Panc1 (cell line): ENCODE results near the gene PLPP7. TPM values are rescaled to one million over a fixed set of nuclear protein-coding genes. Genes with fewer than 3 reads are reported as not detected.

Experiments
- ATAC-seq: fragments of 200-7000 bp; cut with Tn5 transposase; 2 replicates; pipeline ENCODE4 v1.9.1; 2020; ENCODE audit warnings: mild to moderate bottlenecking, moderate library complexity
- BruUV-seq: library from RNA; stranded (reverse); fragments of 400-500 nt; replicated peaks from 2 replicates; lab custom pipeline; 2021; lab: Mats Ljungman, UMichigan
- CTCF ChIA-PET: fragments of 300-600 bp; sonication (Branson Sonifier 250); formaldehyde crosslinking; loops from one replicate; lab custom pipeline; 2022; ENCODE audit warnings: antibody characterized with exemption; lab: Charles Lee
- POLR2A ChIA-PET: fragments of 300-600 bp; sonication (Branson Sonifier 250); formaldehyde crosslinking; loops from one replicate; lab custom pipeline; 2022; ENCODE audit warnings: antibody characterized with exemption; lab: Charles Lee
- DNase-seq: peaks from one replicate; pipeline ENCODE4 v3.0.0-alpha.2; 2010; ENCODE audit warnings: low read depth, low spot score
- H3K27ac ChIP-seq: 2 replicates; pipeline ENCODE4 v1.5.1; 2011; ENCODE audit warnings: mild to moderate bottlenecking, low read length, inconsistent platforms
- H3K27me3 ChIP-seq: fragments of 200-500 bp; sonication (Bioruptor generic); 2 replicates; pipeline ENCODE4 v1.6.0; 2014; ENCODE audit warnings: low read length, inconsistent platforms; ENCODE audit not compliant: control insufficient read depth, insufficient read depth
- H3K36me3 ChIP-seq: fragments of 200-500 bp; sonication (Bioruptor generic); 2 replicates; pipeline ENCODE4 v1.5.1; 2014; ENCODE audit warnings: inconsistent platforms, mild to moderate bottlenecking, low read length, moderate library complexity; ENCODE audit not compliant: control insufficient read depth, insufficient read depth
- H3K4me1 ChIP-seq: 2 replicates; pipeline ENCODE4 v1.5.1; 2011; ENCODE audit warnings: inconsistent platforms, mild to moderate bottlenecking, low read length, moderate library complexity; ENCODE audit not compliant: control insufficient read depth, insufficient read depth
- H3K4me3 ChIP-seq, 2 experiments: 2 replicates each; pipeline ENCODE4 v1.5.1; 2011 to 2012; ENCODE audit warnings: low read depth in 2 of 2, low read length in 2 of 2, mild to moderate bottlenecking in 2 of 2, inconsistent platforms in 1 of 2, moderate library complexity in 1 of 2
- H3K9me3 ChIP-seq: fragments of 200-500 bp; sonication (Bioruptor generic); 2 replicates; pipeline ENCODE4 v1.5.1; 2014; ENCODE audit warnings: low read depth, mild to moderate bottlenecking, inconsistent platforms, low read length, moderate library complexity; ENCODE audit not compliant: control insufficient read depth, insufficient read depth
- POLR2AphosphoS5 ChIP-seq: IDR thresholded peaks from 2 replicates; pipeline ENCODE4 v1.6.1; 2012; ENCODE audit warnings: mild to moderate bottlenecking, low read depth, low read length, moderate library complexity
- SIN3A ChIP-seq: IDR thresholded peaks from 2 replicates; pipeline ENCODE4 v1.6.1; 2012; ENCODE audit warnings: low read depth, mild to moderate bottlenecking, low read length, moderate library complexity, borderline replicate concordance; ENCODE audit not compliant: insufficient read depth
- TCF7L2 ChIP-seq: IDR thresholded peaks from 2 replicates; pipeline ENCODE4 v1.6.1; 2011; ENCODE audit warnings: mild to moderate bottlenecking, low read depth, low read length, inconsistent platforms
- in situ Hi-C: cut with HindIII; loops from 2 replicates; pipeline ENCODE4 v1.10.0; 2016; ENCODE audit warnings: low sequenced_read_pairs, low pct_unique_long_range_greater_than_20kb
- intact Hi-C: fragments of 100-400 bp; cut with micrococcal nuclease; formaldehyde crosslinking; loops from one replicate; pipeline ENCODE4 v1.10.0; 2022; ENCODE audit not compliant: unreplicated experiment
- total RNA-seq: library from RNA; stranded (reverse); gene quantifications from one replicate; pipeline ENCODE4 v1.2.1, GENCODE V29; 2021; ENCODE audit not compliant: unreplicated experiment
- TF ChIP-seq, protein P1 (sequence below), 2 experiments: IDR thresholded peaks; 2 replicates each; pipeline ENCODE4 v1.6.1; 2011 to 2012; ENCODE audit warnings: low read depth in 2 of 2, control low read depth in 1 of 2, low read length in 1 of 2, mild to moderate bottlenecking in 1 of 2, moderate library complexity in 1 of 2; ENCODE audit not compliant: insufficient read depth in 1 of 2
- TF ChIP-seq, protein P2 (sequence below): fragments of 450-650 bp; IDR thresholded peaks from 2 replicates; pipeline ENCODE4 v1.5.1; 2017; ENCODE audit warnings: mild to moderate bottlenecking

Gene PLPP7
- total RNA-seq, 1 experiment from 2014 or later = 3.3 TPM

DNA sequence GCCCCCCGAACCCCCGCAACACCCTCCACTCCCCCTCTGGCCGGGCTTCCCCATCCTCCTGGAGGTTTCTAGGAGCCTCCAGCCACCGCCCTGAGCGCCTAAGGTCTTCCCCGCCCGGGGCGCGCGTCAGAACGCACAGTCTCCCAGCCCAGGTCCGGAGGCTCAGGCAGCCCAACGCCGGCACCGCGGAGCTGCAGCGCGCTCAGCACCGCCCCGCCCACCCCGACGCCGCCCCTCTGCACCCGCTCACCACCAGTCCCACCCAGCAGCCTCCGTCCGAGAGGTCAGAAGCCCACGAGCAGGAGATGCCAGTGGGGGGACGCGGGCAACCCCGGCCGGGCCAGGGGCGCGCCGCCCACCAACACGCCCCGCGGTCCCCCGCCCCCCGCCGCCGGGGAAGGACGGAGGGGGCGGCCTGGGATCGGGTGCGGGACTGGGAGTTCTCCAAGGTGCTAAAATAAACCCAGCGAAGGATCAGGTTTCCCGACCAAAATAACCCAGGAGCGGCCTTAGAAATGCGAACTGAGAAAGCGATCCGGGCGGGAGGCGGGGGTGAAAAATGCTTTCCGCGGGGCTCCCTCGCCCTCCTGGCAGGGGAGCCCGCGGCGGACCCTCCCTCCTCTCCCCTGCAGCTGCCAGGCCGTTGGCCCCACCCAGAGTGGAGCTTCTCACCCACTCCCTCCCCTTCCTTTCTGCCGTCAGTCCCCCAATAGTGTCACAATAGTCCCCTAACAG is 6.7 kb upstream of the PLPP7 start:
- TF ChIP-seq, protein P1, sequence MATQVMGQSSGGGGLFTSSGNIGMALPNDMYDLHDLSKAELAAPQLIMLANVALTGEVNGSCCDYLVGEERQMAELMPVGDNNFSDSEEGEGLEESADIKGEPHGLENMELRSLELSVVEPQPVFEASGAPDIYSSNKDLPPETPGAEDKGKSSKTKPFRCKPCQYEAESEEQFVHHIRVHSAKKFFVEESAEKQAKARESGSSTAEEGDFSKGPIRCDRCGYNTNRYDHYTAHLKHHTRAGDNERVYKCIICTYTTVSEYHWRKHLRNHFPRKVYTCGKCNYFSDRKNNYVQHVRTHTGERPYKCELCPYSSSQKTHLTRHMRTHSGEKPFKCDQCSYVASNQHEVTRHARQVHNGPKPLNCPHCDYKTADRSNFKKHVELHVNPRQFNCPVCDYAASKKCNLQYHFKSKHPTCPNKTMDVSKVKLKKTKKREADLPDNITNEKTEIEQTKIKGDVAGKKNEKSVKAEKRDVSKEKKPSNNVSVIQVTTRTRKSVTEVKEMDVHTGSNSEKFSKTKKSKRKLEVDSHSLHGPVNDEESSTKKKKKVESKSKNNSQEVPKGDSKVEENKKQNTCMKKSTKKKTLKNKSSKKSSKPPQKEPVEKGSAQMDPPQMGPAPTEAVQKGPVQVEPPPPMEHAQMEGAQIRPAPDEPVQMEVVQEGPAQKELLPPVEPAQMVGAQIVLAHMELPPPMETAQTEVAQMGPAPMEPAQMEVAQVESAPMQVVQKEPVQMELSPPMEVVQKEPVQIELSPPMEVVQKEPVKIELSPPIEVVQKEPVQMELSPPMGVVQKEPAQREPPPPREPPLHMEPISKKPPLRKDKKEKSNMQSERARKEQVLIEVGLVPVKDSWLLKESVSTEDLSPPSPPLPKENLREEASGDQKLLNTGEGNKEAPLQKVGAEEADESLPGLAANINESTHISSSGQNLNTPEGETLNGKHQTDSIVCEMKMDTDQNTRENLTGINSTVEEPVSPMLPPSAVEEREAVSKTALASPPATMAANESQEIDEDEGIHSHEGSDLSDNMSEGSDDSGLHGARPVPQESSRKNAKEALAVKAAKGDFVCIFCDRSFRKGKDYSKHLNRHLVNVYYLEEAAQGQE (IDR thresholded peaks at IDR 0.05; ENCODE audit: insufficient read depth in 1 of 2, low read depth in 2 of 2, low read length in 1 of 2) = peak; percentile 64 to 71; a peak in 3 of 4 replicates
- TF ChIP-seq POLR2AphosphoS5 = no peak
- Histone ChIP-seq H3K9me3 (no peaks in the 10 kb centered on the region), H3K36me3 (no peaks in the 10 kb centered on the region), H3K27ac (no peak overlapping the region), H3K27me3 (peaks cover 2% of the 10 kb centered on the region; the same call in 1 of the 2 replicates), H3K4me3 (peak overlapping the region; percentile 18; a peak in 2 of 4 replicates), H3K4me1 (no peaks in the 10 kb centered on the region)
- CTCF ChIA-PET = no interaction called here
- POLR2A ChIA-PET = no interaction called here
- in situ Hi-C loops = no loop called here
- BruUV-seq = no TSS peak
- ATAC-seq (peak; percentile 68), DNase-seq (no peak)
- intact Hi-C loops = no loop called here

DNA sequence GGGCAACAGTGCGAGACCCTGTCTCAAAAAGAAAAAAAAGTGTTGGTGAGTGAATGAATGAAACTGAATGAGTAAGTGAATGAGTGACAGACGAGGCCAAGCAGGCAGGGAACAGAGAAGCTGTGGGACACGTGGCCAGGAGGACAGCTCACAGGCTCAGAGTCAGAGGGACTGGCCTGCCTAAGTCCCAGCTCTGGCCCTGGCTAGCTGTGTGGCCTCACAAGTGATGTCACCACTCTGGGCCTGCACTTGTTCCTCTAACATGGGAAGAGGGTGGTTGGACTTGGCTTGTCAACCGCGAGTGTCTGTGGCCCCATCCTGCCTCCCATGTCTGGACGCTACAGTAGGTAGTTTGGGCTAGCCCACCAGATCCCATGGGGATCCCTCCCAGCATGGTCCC is 4.7 kb upstream of the PLPP7 start:
- BruUV-seq = no TSS peak
- Histone ChIP-seq H3K27me3 (peaks cover 2% of the 10 kb centered on the region; the same call in 1 of the 2 replicates), H3K27ac (no peak overlapping the region), H3K9me3 (no peaks in the 10 kb centered on the region), H3K4me1 (no peaks in the 10 kb centered on the region), H3K36me3 (no peaks in the 10 kb centered on the region), H3K4me3 (no peak overlapping the region)
- POLR2A ChIA-PET = no interaction called here
- in situ Hi-C loops = no loop called here
- ATAC-seq = no peak
- no peak for DNase-seq
- TF ChIP-seq, protein P2, sequence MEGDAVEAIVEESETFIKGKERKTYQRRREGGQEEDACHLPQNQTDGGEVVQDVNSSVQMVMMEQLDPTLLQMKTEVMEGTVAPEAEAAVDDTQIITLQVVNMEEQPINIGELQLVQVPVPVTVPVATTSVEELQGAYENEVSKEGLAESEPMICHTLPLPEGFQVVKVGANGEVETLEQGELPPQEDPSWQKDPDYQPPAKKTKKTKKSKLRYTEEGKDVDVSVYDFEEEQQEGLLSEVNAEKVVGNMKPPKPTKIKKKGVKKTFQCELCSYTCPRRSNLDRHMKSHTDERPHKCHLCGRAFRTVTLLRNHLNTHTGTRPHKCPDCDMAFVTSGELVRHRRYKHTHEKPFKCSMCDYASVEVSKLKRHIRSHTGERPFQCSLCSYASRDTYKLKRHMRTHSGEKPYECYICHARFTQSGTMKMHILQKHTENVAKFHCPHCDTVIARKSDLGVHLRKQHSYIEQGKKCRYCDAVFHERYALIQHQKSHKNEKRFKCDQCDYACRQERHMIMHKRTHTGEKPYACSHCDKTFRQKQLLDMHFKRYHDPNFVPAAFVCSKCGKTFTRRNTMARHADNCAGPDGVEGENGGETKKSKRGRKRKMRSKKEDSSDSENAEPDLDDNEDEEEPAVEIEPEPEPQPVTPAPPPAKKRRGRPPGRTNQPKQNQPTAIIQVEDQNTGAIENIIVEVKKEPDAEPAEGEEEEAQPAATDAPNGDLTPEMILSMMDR = no peak
- TF ChIP-seq TCF7L2 = no peak
- intact Hi-C loops = no loop called here
- CTCF ChIA-PET = no interaction called here

DNA sequence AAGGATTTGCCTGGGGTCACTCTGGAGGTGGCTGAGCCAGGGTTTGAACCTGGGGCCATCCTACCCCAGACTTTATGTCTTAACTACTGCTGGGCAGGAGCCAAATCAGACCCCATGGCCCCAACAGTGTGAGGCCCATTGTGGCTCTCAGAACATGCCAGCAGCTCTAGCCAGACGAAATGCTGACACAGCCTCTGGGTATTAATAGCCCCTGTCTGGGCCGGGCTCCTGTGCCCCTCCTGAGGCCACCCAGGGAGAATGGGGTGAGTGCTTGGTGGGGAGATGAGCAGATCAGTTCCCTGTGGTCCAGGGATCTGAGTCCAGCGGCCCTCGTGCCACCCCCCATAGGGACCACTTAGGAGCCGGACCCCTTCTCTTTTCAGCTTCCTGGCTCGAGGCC is 2.2 kb upstream of the PLPP7 start:
- no TSS peak for BruUV-seq
- ATAC-seq (no peak), DNase-seq (no peak)
- H3K9me3 ChIP-seq = no peaks in the 10 kb centered on the region
- H3K4me3 ChIP-seq = no peak overlapping the region
- no peaks in the 10 kb centered on the region for H3K27me3 ChIP-seq
- POLR2A ChIA-PET = no interaction called here
- H3K36me3 ChIP-seq = no peaks in the 10 kb centered on the region
- intact Hi-C loops (no loop called here), in situ Hi-C loops (no loop called here)
- no peak overlapping the region for H3K27ac ChIP-seq
- TF ChIP-seq SIN3A = no peak
- CTCF ChIA-PET = no interaction called here
- no peaks in the 10 kb centered on the region; the same call in 1 of the 2 replicates for H3K4me1 ChIP-seq
